Stimulated activated CD8-positive, alpha-beta memory T cell treated with anti-CD3 and anti-CD28 coated beads, Interleukin-7, amount 100 ng/mL, for 48 hours (primary cell): ENCODE measurements around the gene PLXNB2.

Source experiments
- DNase-seq, 2 donors: peaks; one replicate each; pipeline ENCODE4 v3.0.0-alpha.2; 2020; ENCODE audit warnings: low read depth in 1 of 2; ENCODE audit errors: extremely low read depth in 1 of 2

The PLXNB2 gene

DNA sequence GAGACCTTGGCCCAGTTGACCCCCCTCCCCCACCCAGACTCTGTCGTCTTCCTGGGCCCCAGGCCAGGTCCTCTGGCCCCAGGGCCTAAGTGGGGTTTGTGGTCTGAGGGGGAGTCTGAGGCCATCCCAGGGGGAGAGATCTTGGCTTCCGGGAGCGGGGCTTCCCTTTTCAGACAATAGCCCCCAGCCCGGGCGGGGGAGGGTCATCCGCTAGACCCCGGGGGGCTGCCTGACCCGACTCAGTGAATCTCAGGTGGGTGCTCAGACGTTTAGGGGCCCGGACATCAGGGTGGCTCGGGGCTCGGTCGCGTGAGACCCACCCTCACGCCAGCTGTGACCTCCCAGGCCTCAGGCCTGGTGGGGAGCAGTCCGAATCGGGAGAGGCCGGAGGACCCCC, 37.9 kb downstream of the PLXNB2 start:
- no peak for DNase-seq

DNA sequence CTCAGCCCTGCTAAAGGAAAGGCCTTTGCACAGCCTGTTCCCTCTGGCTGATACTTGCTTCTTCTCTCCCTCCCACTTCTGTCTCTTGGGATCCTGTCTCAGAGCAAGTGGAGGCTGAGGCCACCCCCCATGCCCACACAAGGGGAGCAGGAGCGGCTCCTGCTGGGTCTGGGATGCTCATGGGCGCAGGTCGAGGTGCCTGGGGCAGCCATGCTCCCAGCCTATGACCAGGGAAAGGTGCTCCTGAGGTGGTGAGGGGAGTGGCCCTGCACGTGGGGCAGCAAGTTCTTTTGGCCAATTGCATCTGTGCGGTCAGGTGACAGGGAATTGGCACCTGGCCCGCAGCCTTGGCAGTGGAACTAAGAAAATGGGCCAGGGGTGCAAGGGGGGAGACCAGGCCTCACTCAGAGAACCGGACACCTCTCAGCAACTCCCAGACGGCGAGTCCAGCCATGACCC, 38.8 kb downstream of the PLXNB2 start:
- DNase-seq = no peak

DNA sequence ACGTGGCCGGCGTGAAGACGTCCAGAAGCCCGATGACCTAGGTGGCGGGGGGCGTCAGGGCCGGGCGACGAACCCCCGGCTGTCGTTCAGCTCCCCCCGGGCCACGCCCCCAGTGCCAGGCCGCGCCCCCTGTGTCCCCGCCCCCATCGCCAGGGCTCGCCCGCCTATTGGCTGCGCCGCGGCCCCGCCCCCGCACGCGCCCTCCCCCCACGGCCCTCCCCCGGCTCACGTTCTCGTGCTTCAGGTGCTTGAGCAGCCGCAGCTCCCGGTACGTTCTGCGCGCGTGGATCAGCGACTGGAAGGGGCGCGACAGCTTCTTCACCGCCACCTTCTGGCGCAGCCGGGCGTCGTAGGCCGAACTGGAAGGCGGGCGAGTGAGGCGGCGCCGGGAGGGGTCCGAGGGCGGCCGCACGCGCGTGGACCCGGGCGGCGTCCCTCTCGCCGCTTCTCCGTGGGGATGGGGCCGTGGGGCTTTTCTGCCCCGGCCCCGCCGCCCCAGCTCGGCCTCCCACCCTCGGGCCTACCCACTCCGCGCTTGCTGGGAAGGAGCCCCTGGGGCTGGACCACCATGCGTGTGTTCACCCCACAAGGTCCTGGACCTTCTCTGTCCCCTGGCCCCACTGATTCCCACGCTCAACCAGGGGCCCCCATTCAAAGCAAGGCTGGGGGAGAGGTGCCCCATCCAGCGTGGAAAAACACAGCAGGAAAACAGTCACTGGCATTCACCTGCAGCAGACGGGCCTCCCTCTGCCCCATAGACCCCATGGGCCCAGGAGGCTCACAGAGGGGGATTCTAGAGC, 39.7 kb downstream of the PLXNB2 start:
- no peak for DNase-seq

DNA sequence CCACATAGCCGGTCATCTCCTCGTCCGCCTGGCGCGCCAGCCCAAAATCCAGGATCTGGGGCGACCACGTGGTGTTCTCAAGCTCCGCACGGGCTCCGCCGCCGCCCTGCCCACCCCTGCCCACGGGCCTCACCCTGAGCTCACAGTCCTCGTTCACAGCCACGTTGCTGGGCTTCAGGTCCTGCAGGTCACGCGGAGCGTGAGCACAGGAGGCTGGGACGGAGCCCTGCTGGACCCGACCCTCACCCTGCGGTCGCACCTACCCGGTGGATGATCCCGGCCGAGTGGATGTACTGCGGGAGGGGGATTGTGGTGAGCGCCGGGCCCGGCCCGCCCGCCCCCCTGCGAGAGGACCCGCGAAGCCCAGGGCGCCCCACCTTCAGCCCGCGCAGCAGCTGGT, 40.5 kb downstream of the PLXNB2 start:
- no peak for DNase-seq

DNA sequence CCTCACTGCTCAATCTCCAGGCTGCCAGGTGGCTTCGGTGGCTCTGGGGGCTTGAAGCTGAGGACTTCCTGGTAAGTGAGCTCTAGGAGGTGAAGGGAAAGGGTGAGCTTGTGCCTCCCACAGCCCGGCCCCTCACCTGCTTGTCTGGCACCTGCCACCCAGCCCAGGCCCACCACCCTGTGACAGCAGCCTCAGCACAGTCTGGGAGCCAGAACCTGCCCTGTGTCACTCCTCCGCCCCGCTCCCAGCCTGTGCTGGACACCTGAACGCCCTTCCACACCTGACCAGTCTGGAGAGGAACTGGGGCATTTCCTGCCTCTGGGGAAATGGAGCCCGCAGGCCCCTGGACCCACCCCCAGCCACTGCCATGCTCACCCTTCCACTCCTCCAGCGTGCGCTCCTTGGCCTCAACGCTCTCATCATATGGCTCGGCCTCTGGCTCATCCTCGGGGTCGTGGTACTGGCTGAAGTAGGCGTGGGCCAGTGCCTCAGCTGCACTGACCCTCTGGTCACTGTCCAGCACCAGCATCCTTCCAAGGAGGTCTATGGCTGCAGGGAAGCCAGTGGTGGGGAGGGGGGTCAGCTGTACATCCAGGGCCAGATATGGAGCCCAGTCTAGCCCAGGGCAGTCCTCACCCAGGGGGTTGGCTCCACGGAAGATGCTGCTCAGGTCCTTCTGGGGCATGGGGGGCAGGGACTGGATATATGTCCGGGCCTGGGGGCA, 42.3 kb downstream of the PLXNB2 start:
- no peak for DNase-seq

DNA sequence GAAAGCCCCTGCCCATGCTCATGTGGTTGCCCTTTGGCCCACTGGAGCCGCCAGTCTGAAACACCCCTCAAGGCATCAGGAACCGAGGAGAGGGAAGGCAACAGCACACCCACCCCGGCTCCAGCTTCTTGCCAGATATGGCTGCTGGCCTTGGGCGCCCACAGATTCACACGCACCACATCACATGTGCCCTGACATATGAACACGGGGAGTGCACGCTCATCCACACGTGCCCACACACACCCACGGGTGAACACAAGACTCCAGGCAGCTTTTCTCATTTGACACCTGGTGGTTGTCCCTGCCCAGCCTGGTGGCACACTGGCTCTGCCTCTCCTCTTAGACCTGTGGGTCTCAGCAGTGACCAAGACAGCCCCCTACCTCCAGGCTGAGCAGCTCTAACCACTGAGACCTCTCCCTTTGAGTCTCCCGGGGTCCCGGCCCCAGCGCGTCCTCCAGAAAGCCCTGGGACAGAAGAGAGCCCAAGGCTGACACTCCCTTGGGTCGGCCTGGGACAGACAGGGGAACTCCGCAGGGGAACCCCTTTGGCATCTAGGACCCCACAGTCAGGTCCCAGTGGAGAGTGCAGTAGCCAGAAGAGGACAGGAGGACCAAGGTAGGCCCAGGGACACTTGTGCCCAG, 43.2 kb downstream of the PLXNB2 start:
- DNase-seq = no peak

DNA sequence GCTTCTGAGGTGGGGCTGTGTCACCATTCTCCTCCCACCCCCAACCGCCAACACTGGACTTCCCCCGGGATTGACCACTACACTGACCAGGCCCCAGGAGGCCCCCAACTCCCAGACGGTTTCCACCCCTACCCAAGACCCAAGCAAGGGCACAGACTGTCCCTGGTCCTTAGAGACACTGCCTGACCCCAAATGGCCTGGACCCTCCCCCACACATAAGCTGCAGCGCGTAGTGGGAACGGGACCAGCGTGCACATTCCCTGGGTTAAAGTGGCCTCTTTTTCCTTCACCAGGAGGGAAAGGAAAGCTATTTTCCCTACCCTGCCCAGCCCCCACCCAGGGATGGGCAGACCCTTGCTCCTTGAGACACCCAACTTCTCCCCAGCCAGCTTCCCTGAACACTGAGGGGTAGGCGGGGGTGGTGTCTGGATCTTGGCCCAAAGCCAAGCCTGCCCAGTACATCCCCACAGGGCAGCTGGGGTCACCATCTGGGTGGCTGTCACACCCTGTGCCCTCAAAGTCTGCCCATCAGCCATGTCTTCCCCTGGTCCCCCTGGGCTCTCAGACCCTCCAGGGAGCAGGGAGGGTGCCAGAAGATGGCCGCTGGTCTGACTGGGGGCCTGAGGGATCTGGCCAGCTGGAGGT, 44.4 kb downstream of the PLXNB2 start:
- DNase-seq = no peak

DNA sequence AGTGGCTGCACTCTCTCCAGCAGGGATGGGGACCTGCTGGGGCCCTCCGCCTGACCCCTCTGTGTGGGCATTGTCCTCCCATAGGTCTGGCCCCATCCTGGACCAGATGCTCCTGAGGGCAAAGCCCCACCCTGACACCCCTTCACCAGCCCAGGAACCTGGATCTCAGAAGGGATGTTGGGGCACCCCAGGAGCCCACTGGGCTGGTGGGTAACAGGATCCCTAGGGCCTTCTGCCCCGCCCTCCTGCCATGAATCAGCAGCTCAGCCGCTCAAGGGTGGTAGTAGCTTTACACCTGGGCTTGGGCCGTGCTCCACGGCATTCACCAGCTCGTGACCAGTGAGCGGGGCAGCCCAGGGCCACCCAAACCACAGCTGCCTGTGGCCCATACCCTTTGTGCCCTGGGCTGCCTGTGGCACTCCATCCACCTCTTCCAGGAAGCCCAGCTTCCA, 45.0 kb downstream of the PLXNB2 start:
- no peak for DNase-seq

DNA sequence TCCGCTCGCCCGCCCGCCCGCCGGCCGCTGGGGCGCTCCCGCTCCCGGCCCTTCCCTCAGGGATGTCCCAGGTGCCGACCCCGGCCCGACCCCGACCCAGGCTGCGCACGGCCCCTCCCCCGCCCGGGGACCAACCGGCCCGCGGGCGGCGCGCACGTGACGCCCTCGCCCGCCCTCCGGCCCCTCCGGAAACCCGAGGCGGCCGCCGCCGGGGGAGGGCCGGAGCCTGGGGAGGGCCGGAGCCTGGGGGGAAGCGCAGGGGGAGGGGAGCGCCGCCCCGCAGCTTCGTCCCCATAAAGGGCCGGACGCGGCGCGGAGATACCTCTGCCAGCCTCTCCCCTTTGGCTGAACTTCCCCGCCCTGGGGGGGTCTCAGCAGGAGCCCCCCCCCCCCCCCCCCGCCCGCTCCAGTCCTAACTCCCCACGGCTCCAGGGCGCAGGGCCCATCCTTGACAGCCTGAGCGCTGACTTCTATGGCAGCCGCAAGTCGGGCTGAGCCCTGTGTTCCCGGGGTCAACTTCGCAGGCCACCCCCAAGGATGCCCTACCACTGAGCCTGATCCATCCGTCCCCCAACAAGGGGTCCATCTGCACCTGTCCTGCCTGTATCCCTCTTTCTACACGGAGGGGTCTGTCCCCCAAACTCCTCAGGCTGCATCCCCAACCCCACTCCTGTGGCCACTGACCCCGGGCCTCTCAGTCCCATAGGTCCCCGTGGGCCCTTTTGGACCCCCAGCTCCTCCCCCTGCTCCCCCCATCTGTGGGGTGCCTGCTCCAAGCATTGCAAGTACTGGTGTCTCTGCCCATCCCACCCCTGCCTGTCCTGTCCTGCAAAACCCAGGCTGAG, 45.6 kb downstream of the PLXNB2 start, which contains the start of gene MAPK12:
MAPK12 (minus strand) TSS at position 69 of the 845 bp plus-strand sequence. CDS start 174 bp downstream, outside the sequence.
- no peak for DNase-seq

DNA sequence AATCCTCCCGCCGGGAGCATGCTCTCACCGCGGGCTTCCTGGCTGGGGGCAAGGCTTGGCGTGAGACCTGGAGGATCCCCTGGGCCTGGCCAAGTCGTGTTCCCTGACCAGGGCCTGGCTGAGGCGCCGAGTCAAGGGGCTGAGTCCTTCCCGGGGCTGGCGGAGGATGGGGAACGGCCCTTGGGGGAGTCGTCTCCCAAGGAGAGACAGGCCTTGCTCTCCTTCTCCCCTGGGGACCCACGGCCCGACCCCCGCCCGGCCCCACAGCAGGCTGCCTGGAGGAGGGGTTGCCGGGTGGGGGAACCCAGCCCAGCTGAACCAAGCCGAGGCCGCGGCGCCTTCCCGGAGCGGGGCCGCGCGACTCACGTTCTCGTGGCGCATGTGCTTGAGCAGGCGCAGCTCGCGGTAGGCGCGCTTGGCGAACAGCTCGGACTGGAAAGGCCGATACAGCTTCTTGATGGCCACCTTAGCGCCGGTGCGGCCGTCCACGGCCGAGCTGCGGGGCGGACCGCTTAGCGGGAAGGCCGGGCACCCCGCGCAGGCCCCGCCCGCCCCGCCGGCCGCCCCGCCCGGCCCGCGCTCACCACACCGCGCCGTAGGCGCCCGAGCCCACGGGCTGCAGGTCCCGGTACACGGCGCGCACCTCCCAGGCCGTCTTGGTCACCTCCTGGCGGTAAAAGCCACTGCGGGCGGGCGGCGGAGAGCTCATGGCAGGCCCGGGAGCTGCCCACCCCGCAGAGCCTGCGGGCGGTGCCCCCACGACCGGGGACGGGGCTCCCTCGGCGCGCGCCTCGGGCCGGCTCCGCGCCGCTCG, 46.4 kb downstream of the PLXNB2 start:
- DNase-seq = no peak

DNA sequence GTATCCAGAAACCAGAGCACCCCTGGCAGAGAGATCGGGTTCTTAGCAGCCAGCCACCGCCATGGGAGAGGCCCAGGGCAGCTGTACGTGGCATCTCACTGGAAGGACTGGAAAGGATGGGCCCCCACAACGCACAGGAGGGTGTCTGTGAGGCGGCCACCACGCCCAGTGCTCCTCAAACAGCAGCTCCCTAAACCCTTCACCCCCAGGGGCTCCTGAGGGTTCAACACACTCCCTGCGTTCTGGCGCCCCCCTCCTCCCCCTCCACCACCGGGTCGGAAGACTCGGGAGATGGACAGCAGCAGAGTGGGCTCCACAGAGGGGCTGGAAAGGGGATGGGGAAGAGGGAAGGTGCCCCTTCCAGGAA, 47.0 kb downstream of the PLXNB2 start:
- DNase-seq = no peak

DNA sequence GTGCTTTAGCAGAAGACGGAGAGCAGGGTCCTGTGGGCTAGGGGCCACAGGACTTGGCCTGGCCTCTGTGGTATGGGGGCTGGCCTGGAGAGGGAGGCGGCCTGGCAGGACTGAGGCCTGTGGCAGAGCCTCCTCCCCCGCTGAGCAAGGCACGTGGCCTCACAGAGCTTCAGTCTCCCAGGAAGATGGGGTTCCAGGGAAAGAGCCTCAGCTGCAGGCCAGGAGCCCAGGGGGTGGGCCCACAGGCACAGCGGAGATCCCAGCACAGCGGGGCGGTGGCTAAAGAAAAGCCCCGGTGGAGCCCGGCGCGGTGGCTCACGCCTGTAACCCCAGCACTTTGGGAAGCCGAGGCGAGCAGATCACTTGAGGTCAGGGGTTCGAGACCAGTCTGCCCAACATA, 48.1 kb downstream of the PLXNB2 start:
- no peak for DNase-seq

DNA sequence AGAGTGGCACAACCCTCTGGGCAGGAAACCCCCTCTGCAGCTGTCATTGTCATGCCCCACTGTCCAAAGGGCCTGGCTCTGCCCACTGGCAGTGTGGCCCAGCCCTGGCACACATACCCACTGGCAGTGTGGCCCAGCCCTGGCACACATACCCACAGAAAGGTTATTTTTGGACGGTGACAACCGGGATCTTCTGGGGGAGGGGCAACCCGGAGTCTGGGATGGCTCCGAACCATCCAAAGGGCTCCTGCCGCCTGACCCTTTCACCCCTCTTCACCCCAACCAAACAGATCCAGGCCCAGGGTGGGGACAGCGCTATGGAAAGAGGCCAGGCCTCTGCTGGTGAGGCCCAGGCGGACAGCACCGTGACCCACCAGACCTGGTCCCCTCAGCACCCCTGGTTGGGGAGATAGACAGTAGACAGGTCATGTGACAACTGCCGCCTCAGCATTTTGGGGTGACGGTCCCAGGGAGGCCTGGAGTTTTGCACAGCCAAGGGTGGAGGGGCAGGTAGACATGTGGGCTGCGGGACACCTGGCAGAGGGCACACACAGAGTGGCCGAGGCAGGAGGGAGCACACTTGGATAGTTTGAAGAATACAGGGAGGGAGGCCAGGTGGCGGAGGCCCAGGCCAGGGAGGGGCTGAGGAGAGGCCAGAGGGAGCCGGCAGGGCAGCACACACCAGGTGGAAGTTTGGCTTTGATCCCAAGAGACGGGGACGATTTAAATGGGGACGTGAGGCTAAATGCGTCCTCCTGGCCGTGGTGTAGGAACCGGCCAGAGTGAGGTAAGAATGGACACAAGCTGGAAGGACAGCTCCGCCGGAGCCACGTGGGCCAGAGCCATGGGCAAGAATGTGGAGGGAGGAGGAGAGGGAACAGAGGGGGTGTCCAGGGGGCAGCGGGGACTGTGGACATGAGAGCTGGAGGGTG, 48.8 kb downstream of the PLXNB2 start:
- DNase-seq = no peak

DNA sequence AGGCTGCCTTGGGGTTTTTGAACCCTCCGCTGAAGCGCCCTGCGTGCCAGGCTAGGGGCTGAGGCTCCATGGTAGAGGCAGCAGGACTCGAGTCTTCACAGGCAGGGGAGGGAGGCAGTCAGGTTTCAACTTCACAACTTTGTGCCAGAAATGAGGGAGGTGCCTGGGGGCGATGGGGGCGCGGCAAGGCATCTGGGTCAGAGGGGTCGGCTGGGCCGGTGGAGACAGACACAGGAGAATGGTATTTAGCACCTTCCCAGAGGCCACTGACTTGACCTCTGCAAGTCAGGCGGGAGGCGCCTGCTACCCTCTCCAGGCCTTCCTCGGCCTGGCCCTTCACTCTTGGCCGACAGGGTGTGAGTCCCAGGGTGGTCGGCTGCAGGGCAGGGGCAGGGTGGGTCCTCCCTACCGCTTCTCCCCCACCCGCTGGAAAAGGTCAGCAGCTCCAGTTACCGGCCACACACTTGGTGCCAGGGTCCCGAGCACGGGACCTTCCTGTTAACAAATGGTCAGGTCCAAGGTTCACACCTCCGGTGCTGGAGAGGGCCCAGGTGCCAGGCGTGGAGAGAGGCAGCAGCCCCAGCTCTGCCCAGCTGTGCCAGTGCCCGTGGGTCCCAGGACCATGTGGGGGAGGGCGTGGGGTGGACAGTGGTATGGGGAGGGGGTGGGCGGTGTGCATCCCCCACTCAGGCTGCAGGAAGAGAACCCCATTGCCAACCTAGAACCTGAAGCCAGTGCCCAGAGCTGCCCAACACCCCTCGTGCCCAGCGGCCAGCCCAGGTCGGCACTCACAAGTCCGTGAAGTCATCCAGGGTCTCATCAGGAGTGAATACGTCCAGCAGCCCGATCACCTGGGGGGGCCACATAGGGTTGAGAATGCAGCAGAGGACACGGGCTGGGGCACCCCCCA, 49.7 kb downstream of the PLXNB2 start:
- no peak for DNase-seq

DNA sequence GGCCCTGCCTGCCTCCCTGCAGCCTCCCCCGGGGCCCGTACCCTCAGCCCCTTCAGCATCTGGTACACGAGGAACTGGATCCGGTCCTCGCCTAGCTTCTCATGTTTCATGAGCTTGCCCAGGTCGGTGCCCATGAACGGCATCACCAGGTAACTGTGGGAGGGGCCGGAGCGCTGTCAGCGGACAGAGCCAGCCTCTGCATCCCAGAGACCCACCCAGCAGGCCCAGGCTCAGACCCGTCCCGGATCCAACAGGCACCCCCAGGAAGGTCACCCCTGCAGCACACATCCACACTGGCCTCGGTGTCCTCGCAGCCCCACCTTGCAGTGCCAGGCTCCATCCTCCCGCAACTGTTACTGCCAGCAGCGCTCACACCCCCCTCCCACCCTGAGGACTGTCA, 50.4 kb downstream of the PLXNB2 start:
- no peak for DNase-seq

DNA sequence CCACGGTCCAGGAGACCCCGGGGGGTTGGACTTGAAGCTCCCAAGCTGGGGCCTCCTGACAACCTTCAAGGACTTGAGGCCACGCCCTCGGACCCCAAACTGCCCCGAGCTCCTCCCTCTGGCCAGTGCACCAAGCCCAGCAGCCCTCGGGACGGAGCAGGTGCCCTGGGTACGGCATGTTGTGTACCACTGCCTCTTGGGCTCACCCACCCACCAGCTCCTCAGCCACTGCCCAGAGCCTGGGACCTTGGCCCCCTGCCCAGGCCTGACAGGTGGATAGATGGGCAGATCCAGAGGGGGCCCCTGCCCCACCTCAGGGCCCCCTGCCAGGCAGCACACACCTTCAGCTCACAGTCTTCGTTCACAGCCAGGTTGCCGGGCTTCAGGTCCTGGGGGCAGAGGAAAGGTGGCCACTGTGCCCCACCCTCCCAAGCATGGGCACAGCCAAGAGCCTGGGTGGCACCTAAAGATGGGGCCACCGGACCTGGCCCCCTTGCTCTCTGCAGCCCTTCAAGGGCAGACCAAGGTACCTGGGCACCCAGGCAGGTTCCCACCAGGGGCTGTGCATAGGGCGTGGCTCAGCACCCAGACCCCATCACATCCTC, 51.1 kb downstream of the PLXNB2 start:
- no peak for DNase-seq

DNA sequence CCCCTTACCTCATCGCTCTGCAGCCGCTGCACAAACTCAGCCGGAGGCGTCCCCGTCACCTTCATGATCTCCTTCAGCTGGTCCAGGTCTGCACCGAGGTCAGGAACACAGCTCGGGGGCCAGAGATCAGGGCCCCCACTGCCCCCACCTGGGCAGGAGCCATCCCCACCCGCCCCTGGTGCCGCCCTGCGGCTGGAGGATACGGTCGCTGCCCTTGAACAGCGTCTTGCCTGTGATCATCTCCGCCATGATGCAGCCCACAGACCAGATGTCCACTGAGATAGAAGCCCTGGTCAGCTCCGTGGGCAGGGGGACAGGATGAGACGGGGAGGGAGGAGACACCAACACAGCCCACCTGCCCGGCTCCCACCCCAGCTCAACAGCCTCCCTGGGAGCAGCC, 51.8 kb downstream of the PLXNB2 start:
- DNase-seq = no peak
